ENCODE results near the gene PPT2.

- TF ChIP-seq CTCF (conservative IDR thresholded peaks at IDR 0.05; ENCODE audit: low read length): no peak
- no peak for TF ChIP-seq EZH2phosphoT487 (IDR thresholded peaks at IDR 0.05; ENCODE audit: borderline replicate concordance)
Measured at GRCh38 chr6:32128751-32129296, 25.1 kb upstream of the PPT2 start.
